GM21367 (cell line): ENCODE measurements around the gene NPAS3.

ENCODE experiments used
- ATAC-seq: cut with Tn5 transposase; IDR thresholded peaks from one replicate; pipeline ENCODE4 v1.9.1; 2021; ENCODE audit not compliant: unreplicated experiment

Gene NPAS3

DNA sequence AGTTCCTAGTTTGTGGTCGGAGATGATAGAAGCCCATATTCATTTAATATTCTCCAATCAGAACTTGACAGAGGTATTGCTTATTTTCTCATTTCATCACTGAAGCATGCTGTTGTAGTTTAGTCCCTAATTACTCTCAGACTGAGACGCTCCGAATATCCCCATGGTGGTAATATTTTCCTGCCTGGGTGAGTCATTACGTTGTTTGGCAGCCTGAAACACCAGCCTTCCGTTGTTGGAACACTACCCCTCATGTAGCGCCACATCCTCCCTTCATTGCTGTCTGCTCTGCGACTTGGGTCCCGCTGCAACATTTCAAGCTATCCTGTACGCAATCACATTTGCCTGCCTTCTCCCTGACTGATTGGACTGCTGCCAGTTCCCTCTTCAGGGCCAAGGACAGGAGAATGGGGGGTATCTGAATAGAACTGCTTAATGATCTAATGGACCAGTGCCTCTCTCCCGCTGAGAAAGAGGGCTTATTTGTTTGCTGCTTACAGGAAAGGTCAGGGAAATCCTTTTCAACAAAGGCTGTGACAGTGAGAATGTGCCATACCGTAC lies 369.1 kb downstream of the NPAS3 start:
- ATAC-seq, result no peak

DNA sequence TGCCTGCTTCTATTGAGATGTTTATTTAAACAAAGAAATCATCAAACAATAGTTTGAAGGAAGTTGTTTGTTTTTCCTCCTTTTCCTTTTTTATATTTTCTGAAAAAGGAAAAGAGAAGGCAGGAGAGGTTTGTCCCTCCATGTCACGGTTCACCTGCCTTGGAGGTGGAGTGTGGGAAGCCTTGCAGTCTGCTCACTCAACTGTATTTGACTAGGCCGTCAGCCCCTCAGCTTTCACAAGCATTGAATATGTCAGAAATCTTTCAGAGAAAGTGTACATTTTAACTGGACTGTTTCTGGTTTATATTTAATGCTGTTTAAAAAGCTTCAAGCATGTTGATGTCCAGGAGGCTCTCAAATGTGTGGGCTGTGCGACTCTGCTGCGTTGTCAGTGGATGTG lies 370.4 kb downstream of the NPAS3 start:
- no peak for ATAC-seq

DNA sequence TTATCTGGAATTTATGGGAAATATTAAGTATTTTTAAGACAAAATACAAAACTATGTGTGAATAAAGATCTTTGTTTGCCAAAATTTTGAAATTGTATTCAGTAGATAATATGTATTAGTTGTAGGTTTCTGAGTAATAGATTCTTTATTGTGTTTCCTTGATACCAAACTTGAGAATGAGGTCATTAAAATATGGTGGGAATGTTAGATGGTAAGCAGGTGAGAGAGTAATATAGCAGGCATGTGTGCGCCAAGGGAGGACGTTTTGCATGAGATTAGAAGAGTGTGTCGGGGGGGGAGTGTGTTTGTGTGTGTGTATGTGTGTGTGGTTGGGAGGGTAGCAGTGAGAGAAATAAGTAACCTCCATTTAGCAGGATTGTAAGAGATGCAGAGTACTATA lies 376.5 kb downstream of the NPAS3 start:
- ATAC-seq, result no peak

DNA sequence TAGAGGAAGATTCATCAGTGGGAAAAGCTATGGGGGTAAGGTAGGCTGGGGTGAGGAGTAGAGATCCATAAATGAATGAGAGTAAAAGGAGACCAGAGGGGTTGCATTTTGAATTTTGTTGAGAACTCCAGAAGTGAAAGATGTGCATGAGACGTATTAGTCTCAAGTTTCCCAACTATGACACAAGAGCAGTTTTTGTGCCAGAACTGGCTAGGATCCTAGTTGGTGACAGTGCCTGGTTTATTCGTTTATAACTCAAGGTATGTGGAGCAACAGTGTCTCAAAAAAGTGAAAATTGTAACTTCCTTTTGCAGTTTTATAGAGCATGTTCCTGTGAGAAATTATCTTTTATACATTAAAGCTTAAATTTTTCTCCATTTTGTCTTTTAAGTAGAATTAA lies 377.0 kb downstream of the NPAS3 start:
- ATAC-seq, result no peak

DNA sequence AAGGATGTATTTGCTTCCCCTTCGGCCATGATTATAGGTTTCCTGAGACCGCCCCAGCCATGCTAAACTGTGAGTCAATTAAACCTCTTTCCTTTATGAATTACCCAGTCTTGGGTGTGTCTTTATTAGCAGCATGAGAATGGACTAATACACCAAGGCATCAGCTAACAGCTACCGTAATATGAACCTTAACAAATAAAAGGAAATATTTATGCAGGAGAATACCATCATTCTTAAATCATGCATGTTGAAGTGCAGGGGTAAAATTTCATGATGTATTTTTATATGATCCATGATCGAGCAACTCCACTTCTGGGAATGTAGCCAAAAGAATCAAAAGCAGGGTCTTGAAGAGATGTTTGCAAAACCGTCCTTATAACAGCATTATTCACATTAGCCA lies 379.0 kb downstream of the NPAS3 start:
- ATAC-seq, result no peak

DNA sequence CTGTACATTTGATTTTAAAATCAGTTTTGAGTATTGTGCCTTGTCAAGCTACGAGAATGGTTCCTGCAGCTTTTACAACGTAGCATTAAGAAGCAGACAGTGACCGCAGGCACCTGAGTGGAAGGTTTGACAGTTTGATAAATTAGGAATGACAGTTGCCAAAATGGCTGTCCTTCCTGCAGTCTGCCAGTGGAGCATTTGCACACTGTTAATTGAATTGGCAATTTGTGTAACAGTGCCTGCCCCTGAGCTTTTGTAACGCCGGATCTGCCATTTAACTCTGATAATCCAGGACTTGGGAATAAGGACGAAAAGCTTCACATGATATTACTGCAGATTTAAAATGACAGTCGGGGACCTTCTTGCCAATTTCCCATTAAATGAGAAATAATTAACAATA lies 385.3 kb downstream of the NPAS3 start:
- no peak for ATAC-seq

DNA sequence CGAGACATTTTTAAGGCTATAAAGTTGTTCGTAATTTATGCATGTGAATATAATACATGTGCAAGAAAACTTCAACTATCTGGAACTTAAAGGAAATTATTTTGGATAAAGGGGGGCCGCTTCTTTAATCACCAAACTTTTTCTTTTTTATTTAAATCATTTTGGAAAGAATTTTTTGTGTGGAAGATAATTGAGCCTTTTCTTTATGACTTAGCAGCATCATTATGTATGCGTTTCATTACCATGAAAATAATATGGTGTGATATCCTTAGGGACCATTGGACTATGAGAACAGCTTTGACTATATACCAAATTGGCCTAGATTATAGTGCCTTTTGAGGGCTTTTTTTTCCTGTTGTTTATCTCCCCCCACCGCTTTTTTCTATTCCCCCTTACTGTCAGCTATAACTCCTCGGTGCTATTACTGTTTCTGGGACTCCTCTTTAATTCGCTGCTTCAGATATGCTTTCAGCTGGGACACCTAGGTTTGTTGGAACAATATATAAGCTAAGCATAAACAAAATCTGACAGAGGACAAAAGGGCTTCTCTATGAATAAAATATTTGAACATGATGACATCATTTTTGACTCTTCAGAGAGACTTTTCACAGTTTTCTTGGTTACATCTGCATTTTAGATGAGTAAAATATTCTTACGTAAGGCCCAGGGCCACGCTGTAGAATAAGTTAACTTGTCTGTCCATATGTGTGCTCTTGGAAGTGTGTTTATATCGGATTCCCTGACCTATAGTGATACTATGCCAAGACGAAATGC lies 392.7 kb downstream of the NPAS3 start:
- ATAC-seq, result no peak

DNA sequence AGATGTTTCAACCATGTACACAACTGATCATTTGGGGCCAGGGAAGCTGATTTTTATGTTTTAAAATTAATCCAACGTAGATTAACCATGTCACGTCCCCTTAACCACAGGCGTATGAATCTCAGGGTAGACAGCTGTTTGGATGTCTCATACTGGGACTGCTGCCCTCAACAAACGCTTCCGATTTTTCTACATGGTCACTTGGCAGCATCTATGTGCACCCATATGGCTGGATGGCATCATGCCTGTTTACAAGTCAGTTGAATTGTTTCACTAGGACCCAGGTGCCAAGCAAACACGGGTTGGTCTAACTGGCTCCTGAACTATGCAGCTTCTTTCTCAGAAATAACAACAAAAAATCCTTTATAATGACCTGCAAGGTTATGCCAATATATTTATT lies 393.8 kb downstream of the NPAS3 start:
- no peak for ATAC-seq

DNA sequence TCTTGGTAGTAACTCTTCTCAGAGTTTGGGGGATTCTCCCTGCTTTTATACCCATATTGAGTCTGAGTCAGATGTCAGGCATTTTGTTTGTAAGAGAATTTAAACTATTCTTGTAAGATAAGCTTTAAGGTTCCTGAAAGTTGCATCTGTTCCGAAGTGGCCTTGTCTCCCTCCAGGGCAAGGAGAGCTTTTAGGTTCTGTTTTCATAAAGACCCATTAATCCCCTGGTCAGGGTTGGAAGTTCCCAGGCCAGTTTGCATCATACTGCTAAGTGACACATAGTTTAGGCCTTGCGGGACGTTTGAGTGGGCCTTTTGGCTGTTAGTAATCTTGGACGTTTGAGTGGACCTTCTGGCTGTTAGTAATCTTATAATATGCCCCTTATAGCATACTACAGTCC lies 396.7 kb downstream of the NPAS3 start:
- no peak for ATAC-seq

DNA sequence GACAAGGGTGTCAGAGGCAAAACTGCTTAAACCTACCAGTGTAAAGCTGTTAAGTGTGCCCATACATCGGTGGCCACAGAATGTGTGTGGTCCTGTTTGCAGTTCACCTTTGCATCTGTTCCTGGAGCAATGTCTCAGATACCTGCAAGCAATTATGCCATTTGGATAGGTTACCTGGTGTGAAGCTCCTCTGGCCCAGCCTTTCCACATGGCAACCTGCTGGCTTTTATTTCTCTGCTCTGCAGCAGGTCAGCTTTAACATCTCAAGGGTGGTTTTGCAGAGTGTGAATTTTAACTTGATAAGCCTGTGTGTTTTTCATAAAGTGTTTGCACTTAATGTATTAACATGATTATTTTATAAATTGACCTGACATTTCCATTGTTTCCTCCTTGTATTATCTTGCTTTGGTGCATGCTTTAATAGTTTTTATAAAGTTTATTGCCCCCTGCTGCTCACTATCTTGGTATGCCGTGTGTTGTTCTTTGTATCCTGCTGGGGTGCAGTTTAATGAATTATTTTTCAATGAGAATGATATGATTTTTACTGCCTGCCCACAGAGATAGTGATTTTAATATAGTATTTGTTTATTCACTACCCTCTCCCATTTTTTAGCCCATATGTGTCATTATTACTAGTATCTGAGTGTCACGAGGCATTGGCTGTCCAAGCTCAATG lies 403.8 kb downstream of the NPAS3 start:
- ATAC-seq, result no peak

DNA sequence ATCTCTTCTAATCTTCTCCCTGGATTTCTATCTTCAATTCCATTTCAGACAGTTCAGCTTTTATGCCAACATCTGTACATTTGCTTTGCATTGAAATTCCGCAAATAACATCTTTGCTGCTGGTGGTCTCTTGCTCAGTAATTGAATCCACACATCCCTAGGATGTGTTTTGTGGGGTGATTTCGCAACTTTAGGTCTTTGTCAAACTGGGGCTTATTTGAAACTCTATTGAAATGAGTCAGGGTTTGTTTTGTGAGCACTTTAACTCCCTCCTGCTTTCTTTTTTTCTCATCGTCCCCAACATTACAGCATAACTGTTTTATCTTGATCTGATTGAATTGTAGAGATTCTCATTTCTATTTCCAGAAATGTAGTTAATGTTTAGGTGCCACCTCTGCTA lies 404.3 kb downstream of the NPAS3 start:
- no peak for ATAC-seq

DNA sequence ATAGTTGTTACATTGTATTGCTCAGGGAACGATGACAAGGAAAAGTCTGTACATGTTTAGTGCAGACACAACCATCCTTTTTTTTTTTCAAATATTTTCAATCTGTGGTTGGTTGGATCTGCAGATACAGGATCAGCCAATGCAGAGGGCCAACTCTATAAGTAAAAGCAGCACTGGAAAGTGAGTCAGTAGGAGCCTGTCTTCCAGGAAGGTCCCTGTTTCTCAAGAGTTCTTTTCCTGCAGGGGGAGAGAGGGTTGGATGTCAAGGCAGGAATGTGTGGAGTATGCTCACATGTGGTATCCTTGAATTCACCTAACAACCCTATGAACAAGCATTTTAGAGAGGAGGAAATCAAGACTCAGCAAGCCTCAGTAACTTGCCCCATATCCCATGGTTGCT lies 409.1 kb downstream of the NPAS3 start:
- no peak for ATAC-seq

DNA sequence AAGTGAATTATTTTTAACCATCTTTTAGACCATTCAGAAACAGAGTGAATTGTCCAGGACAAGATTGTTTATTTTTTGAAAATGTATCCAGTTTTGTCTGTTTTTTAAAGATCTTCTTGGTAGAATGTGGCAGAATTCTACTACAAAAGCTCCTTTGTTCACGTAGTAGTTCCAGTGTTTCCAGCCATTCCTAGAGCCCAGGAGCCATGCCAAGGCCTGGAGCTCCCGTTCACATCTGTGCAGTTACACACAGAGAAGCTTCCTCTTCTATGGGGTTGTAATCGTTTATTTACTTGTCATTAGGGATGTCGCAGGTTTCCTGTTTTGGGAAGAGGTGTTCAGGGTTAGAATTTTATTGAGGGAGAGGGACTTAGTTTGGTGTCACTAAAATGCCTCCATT lies 409.8 kb downstream of the NPAS3 start:
- no peak for ATAC-seq

DNA sequence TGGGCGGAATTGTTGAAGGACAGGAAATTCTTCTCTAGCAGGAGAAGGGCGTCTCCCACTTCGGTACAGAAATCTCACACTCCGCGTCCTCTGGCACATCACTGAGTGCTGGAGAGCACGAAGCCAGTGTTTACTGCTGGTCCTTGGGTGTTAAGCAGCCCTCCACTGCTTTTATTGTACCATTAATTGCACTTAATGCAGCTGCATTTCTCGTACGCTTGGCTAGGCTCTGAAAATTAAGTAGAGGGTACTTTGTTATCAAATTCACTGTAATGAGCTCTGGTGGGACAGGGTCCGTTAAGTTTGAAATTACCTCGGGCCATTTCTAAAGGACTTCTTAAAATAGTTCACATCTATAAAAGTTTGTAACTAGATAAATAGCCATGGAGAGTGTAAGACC lies 411.2 kb downstream of the NPAS3 start:
- no peak for ATAC-seq

DNA sequence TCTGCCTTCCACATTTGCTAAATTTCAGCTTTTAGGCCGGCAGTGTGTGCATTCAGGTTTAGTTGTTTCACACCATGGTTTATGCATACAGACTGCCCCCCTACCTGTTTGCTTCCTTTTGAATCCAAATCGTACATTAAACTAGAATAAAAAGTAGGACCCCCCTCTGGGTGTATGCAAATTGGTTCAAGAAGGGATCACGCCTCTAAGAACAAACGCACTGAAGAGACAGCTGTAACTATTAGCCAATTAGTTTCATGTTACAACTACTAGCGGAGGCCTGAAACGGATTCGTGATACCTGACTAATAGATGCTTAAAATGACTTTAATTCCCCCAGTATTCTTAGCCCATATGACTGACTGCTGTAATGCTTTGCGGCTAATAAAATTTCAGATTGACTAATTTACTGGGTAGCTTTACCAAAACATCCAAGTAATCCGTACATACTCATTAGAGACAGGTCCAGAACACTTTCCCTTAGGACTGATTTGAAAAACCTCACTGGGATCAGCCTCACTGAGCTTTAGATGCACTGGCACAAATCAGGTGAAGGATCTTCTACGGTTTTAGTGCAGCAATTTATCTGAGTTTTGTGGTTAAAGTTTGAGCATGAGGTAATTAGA lies 411.8 kb downstream of the NPAS3 start:
- no peak for ATAC-seq

DNA sequence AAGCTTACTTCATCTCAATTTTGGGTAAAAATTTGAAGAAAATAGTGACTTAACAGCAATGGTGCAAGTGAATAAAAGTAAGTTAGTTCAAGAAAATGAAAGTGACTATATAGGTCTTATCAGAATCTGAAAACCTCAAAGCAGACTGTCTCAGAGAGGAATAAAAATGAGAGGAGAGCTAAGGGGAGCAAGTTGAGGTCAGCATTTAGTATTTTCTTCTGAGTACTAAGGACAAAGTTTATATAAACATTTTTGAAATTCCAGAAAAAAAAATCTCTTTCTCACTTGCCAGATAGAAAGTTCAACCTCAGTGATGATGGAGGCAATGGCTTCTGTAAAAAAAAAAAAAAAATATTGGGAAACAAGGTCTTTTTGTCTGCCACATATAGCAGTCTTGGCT lies 414.1 kb downstream of the NPAS3 start:
- no peak for ATAC-seq

DNA sequence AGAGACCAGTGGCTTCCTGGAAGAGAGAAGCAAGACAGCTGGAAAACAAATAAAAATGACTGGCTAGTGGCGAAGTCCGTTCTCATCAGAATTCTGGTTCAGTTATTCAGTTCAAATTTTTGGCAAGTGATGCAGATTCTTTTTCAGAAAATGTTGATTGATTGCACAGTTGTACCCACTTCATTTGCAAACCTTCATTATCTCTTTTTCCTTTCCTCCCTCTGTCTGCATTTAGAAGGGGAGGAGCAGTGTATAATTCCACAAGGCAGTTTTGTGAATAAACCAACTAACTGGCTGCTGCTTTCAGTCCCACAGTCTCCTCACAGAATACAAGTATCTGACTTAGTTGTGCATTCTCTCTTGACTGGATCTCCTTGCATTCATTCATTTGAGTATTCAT lies 417.5 kb downstream of the NPAS3 start:
- no peak for ATAC-seq

DNA sequence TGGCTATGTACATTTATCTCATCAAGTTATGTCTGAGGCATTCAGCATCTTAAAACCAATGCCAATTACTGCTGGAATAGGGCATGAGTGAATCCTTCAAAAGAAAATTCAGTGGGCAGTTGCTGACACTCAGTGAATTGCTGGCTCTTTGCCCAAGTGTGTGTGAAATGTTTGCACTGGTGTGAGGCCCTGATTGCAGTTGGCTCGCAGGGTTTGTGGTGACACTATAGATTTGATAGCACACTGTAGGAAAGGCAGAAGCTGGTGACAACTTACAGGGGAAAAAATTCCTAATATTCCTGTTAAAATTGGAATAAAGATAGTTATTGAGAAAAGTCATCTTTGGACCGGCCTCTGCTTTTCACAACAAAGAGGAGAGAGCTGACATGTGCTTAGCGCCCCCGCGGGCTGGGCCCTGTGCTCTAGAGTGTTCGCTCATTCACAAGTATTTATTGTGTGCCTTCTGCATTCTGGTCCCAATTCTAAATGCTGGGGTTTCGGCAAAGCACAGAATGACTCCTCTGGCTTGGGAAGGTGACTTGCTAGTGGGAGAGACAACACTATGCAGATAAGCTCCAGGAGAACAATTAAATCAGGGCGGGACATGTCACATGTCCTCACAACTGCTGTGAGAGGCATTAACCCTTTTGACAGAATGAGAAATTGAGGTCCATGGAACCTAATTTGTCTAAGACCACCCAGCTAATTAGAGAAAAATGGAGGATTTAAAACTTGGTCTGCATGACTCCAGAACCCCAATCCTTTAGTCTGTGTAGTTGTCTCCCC lies 418.7 kb downstream of the NPAS3 start:
- ATAC-seq, result no peak

DNA sequence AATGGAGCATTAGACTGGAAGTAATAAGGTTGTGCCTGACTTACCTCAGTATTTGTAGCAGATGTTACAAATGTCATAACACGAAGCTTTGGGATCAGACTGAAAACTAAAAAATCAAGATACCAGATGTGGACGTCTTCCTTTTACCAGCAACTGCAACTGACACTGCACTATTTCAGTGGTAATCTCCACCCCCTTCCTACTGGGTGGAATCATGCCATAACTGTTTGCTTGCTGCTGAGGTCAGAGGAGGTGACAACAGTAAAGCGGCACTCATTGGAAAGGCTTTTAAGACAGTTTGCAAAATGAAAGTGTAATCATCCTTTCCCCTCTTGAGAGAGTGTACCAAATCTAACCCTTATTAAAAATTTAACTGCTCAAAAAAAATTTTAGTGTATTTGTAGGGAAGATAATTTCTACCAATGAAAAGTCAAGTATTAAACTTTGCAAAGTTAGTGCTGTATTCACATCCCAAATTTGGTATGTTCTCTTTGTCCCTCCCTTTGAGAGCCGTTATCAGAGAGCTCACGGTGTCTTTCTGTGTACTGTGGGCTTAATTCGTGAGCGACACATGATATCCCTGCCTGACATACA lies 420.7 kb downstream of the NPAS3 start:
- no peak for ATAC-seq

DNA sequence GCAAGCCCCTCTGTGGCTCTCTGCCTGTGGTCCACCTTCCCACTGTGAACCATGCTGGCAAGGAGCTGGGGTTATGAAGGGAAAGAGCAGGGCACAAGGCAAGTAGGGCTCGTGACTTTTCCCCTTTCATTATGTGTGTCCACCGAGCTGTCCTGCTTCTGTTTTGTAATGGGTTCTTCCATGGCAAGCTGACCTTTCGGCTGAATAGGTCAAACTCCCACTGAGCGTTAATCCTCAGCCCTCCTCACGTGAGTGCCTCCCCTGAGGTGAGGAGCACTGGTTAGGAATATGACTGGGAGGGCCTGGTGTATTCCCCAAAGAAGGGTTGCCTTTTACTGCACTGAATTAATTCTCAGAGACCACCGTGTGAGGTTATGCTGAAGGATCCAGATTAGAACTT lies 424.3 kb downstream of the NPAS3 start:
- ATAC-seq, result no peak

DNA sequence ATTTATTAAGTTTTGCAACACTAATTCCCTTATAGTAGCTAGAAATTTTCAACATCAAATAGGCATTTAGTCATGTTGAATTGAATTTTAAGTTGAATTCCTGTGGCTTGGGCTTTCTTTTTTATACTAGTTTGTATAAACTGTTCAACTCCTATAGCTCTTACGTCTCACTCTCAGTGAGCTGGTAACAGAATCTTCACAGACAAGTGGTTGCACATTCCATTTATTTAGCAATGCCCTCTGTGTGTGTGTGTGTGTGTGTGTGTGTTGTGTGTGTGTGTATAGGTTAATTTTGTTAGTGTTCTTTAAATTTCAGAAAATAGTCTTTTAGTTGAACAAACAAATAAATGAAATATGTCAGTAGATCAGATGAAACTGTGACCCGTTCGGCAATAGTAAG lies 425.0 kb downstream of the NPAS3 start:
- ATAC-seq, result no peak
